ENCODE data around the gene PPFIA4.

Gene PPFIA4

DNA sequence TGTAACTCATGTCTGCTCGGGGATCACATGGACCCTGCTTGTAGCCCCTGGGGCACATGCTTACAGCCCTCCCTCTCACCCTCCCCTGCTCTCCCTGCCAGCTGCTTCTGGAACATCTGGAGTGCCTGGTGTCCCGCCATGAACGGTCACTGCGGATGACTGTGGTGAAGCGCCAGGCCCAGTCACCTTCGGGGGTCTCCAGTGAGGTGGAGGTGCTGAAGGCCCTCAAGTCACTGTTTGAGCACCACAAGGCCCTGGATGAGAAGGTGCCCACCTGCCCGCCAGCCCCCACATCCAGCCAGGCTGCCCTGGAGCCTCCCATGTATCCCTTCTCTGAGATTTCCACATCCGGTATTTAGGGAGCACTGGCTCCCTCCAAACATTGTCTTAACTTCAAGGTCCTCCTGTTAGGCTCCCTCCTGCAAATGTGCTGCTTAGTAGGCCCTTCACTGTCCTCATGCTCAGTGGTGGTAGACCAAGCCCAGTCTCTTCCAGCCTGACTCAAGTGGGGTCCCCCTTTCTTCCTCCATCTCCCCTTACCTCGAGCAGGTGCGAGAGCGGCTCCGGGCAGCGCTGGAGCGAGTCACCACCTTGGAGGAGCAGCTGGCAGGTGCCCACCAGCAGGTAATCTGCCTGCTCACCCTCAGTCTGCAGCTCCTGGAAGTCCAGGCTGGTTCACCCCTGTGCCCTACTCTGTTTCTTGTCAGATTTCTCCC lies 17.7 kb downstream of the PPFIA4 start:
- POLR2A ChIA-PET: no interaction called here
- DNase-seq (ENCODE audit: extremely low spot score): no peak
- CTCF ChIA-PET: interaction anchor here (0.8 to 6.8 kb wide), 4 partner anchors 8 to 227 kb away, joined by 3 to 95 read pairs (median 40); no protein-coding TSS in a partner anchor
- TF ChIP-seq, protein P1, sequence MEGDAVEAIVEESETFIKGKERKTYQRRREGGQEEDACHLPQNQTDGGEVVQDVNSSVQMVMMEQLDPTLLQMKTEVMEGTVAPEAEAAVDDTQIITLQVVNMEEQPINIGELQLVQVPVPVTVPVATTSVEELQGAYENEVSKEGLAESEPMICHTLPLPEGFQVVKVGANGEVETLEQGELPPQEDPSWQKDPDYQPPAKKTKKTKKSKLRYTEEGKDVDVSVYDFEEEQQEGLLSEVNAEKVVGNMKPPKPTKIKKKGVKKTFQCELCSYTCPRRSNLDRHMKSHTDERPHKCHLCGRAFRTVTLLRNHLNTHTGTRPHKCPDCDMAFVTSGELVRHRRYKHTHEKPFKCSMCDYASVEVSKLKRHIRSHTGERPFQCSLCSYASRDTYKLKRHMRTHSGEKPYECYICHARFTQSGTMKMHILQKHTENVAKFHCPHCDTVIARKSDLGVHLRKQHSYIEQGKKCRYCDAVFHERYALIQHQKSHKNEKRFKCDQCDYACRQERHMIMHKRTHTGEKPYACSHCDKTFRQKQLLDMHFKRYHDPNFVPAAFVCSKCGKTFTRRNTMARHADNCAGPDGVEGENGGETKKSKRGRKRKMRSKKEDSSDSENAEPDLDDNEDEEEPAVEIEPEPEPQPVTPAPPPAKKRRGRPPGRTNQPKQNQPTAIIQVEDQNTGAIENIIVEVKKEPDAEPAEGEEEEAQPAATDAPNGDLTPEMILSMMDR (IDR thresholded peaks at IDR 0.05; ENCODE audit: control extremely low read depth, extremely low read depth, low read depth, missing control alignments): no peak

DNA sequence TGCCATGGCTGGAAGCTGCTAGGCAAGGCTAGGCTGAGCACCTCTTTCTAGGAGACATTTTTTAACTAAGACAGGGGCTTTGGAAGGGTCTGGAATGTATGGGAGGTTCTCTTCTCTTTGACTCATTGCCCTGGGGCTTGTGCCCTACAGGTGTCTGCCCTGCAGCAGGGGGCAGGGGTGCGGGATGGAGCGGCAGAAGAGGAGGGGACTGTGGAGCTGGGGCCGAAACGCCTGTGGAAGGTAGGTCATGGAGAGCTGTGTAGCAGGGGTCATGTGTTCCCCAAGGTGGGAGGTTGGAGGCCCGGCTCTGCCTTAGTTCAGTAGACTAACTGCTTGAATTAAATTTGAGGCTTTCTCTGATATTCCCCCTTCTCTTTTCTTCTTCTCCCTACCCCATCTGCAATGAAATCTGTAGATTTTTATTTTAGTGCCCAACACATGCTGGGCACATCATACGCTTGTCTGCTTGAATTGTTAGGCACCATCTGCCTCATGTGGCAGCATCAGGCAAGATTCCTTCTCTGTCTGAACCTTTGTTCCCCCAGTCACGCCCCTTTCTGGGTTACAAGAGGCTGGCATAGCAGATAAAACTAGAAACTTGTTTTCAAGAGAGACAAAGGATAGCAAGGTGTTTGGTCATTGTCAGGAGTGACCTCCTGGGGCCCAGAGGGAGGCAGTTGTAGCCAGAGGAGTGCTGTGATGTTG lies 18.4 kb downstream of the PPFIA4 start:
- POLR2A ChIA-PET: no interaction called here

DNA sequence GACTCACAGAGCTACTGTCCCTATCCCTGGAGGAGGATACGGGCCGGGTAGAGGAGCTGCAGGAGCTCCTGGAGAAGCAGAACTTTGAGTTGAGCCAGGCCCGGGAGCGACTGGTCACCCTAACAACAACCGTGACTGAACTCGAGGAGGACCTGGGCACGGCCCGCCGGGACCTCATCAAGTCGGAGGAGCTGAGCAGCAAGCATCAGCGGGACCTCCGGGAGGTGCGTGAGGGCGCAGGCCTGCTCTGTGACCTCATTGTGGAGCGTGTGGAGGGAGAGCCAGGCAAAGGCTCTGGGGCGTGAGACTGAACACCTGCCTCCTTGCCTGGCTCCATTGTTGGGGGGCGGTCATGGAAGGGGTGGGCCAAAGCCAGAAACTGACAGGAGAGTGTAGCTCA lies 19.0 kb downstream of the PPFIA4 start:
- ChIA-PET CTCF (interaction anchor here (0.6 to 2.2 kb wide), 4 partner anchors 9 to 222 kb away, joined by 3 to 6 read pairs (median 4); no protein-coding TSS in a partner anchor), POLR2A (no interaction called here)
- DNase-seq (ENCODE audit: extremely low spot score): no peak
- TF ChIP-seq, protein P1 (IDR thresholded peaks at IDR 0.05; ENCODE audit: control extremely low read depth, extremely low read depth, low read depth, missing control alignments): no peak

More for the DNA sequence above, 18.4 kb downstream of the PPFIA4 start:
- no peak for DNase-seq (ENCODE audit: extremely low spot score)
- CTCF ChIA-PET: interaction anchor here (0.6 kb wide), 1 partner anchor 96 kb away, joined by 3 read pairs; no protein-coding TSS in a partner anchor
- TF ChIP-seq, protein P1 (IDR thresholded peaks at IDR 0.05; ENCODE audit: control extremely low read depth, extremely low read depth, low read depth, missing control alignments): no peak

DNA sequence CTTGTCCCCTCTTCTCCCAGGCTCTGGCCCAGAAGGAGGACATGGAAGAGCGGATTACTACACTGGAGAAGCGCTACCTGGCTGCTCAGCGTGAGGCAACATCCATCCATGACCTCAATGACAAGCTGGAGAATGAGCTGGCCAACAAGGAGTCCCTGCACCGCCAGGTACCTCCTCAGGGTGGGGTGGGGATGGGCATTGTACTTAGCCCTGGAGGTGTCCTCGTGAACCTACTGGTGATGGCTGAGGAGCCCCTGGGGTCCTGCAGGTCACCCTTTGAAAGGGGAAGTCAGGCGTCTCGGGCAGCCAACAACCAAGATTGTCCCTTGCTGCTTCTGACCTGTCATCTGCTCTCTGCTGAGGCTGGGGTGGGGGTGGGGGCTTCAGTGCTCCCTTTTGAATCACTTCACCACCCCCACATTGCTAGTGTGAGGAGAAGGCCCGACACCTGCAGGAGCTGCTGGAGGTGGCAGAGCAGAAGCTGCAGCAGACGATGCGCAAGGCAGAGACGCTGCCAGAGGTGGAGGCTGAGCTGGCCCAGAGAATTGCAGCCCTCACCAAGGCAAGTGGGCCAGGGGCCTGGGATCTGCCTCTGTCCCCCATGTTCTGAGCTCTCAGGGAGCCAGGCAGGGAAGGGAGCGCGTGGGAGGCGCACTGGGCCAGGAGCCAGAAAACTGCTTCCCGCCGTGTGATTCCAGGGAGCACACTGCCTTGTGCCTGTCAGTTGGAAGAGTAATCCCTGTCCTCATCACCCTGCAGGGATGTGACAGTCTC lies 19.7 kb downstream of the PPFIA4 start:
- TF ChIP-seq, protein P1 (IDR thresholded peaks at IDR 0.05; ENCODE audit: control extremely low read depth, extremely low read depth, low read depth, missing control alignments): no peak
- POLR2A ChIA-PET: no interaction called here
- no peak for DNase-seq (ENCODE audit: extremely low spot score)
- CTCF ChIA-PET: interaction anchor here (0.8 to 2.2 kb wide), 3 partner anchors 10 to 222 kb away, joined by 3 to 6 read pairs (median 4); no protein-coding TSS in a partner anchor

DNA sequence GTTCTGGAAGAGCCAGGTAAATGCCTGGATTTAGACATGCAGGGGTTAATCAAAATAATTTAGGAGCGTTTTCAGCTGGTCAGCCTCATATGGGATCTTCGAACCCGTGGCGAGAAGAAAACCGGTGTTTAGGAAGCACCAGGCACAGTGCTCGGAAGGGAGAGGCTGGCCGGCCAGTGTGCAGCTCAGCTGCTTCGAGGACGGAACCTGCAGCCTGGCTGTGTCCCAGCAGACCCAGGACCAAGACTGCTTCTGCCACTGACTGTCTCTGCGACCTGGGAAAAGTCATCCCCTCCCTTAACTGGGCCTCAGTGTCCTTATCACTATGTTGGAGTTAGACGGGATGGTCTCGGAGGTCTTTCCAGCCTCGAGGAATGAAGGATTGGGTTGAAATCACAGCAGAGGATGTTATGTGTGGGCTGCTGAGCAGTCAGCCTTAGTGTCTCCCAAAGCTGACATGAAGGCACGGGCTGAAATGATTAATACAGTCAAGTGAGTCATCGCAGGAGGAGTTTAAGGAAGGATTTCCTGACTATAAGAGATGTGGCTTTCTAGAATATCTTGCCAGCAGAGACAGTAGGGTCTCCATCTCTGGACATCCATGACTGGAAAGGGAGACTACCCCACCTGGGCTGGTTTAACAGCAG lies 20.8 kb downstream of the PPFIA4 start:
- TF ChIP-seq, protein P1 (IDR thresholded peaks at IDR 0.05; ENCODE audit: control extremely low read depth, extremely low read depth, low read depth, missing control alignments): no peak

More for the DNA sequence above, 20.8 kb downstream of the PPFIA4 start:
- ChIA-PET CTCF (interaction anchor here (0.7 to 9.2 kb wide), 5 partner anchors 6 to 221 kb away, joined by 3 to 77 read pairs (median 4); no protein-coding TSS in a partner anchor), POLR2A (no interaction called here)
- no peak for DNase-seq (ENCODE audit: extremely low spot score)

Data from GM10248 (cell line).